Measurements from ENCODE around the gene CDH4. TPM values are rescaled to one million over a fixed set of nuclear protein-coding genes. Genes with fewer than 3 reads are reported as not detected.

CDH4 gene
- total and polyA plus RNA-seq, 2 of the 4 experiments (the other 2 are of a cell fraction) = 1.6 to 3.5 TPM

- no peak overlapping the region for H3K18ac ChIP-seq (ENCODE audit: low read depth, low read length)
- H3K27ac ChIP-seq (ENCODE audit: insufficient read depth, low read length) = no peak overlapping the region
- WGBS, 2 experiments (ENCODE audit: extremely low coverage in 2 of 2, insufficient read length in 1 of 2) = 33% methylated on average over 1 of the region's 5 CpGs; no CpG with 5 or more reads in 1 of the 2 experiments
- no TSS peak for BruUV-seq (replicated peaks)
- no peak overlapping the region for H3K4ac ChIP-seq (ENCODE audit: low read depth, low read length)
- no peak overlapping the region for H3K14ac ChIP-seq (replicated peaks; ENCODE audit: low read depth, low read length)
- CTCF ChIA-PET = no interaction called here
- H3K4me1 ChIP-seq (ENCODE audit: control insufficient read depth, insufficient read depth, low read length) = no peaks in the 10 kb centered on the region
- no peak overlapping the region for H2BK15ac ChIP-seq (ENCODE audit: low read depth, low read length)
- no peaks in the 10 kb centered on the region; the same call in 1 of the 2 replicates for H3K9me3 ChIP-seq (ENCODE audit: control insufficient read depth, insufficient read depth, low read length)
- no peak for TF ChIP-seq RAD21 (IDR thresholded peaks at IDR 0.05; ENCODE audit: low read length)
- TF ChIP-seq RFX5 (IDR thresholded peaks at IDR 0.05; ENCODE audit: low read depth, low read length) = no peak
- TF ChIP-seq MXI1 (IDR thresholded peaks at IDR 0.05; ENCODE audit: borderline replicate concordance, low read depth, low read length) = no peak
- no peak for TF ChIP-seq MAFK (IDR thresholded peaks at IDR 0.05; ENCODE audit: low read depth, low read length)
- no peaks in the 10 kb centered on the region for H4K20me1 ChIP-seq (ENCODE audit: insufficient read depth, low read length)
- no peak overlapping the region for H3K23ac ChIP-seq (ENCODE audit: low read depth, low read length)
- H2BK20ac ChIP-seq (ENCODE audit: low read depth, low read length) = no peak overlapping the region
- no peak overlapping the region for H4K5ac ChIP-seq (ENCODE audit: low read depth, low read length)
- H2BK120ac ChIP-seq (ENCODE audit: low read depth, low read length) = no peak overlapping the region
- no peak overlapping the region for H2AFZ ChIP-seq (replicated peaks; ENCODE audit: low read length, poor library complexity)
- H2BK5ac ChIP-seq (ENCODE audit: low read depth, low read length, poor library complexity, severe bottlenecking) = no peak overlapping the region
- H2AK9ac ChIP-seq (replicated peaks; ENCODE audit: low read depth, low read length, poor library complexity) = no peak overlapping the region
- dilution Hi-C loops (cut with HindIII; ENCODE audit: low sequenced_read_pairs, unreplicated experiment) = no loop called here
- H3K4me2 ChIP-seq (ENCODE audit: low read depth, low read length) = no peak overlapping the region
- POLR2A ChIA-PET (ENCODE audit: unreplicated experiment) = no interaction called here
- no peak overlapping the region for H4K8ac ChIP-seq (ENCODE audit: low read depth in 2 of 2, low read length in 2 of 2)
- no peak overlapping the region for H3K9ac ChIP-seq (ENCODE audit: low read depth, low read length)
- no peak overlapping the region for H2AK5ac ChIP-seq (ENCODE audit: low read depth, low read length)
- H3K56ac ChIP-seq (ENCODE audit: extremely low read depth, insufficient read depth, low read length) = no peak overlapping the region
- intact Hi-C loops (cut with micrococcal nuclease) = no loop called here
- ATAC-seq (ENCODE audit: low read depth) (no peak), DNase-seq (no peak)
- in situ Hi-C loops (cut with MboI; ENCODE audit: low sequenced_read_pairs) = no loop called here
- H4K91ac ChIP-seq (ENCODE audit: insufficient read depth, low read depth, low read length) = no peak overlapping the region
- no peaks in the 10 kb centered on the region for H3K9me1 ChIP-seq (ENCODE audit: insufficient read depth, low read length)
- H3K79me1 ChIP-seq (ENCODE audit: low read depth in 1 of 2, low read length in 2 of 2) = no peaks in the 10 kb centered on the region
- H3K4me3 ChIP-seq (ENCODE audit: insufficient read depth, low read depth, low read length) = no peak overlapping the region
- no peaks in the 10 kb centered on the region for H3K27me3 ChIP-seq (ENCODE audit: control insufficient read depth, insufficient read depth, low read length)
- no peaks in the 10 kb centered on the region for H3K36me3 ChIP-seq (ENCODE audit: control insufficient read depth, insufficient read depth, low read length)
Observed at GRCh38 chr20:61788343-61788742, 536.3 kb downstream of the CDH4 start.

All from IMR-90 (cell line).